NB4 (cell line): ENCODE results near the gene ORC4.

Experiments
- CTCF ChIP-seq: IDR thresholded peaks from one replicate; pipeline ENCODE4 v1.5.1; 2012; ENCODE audit warnings: low read depth, low read length
- MYC ChIP-seq: IDR thresholded peaks from 2 replicates; pipeline ENCODE4 v1.6.1; 2011; ENCODE audit warnings: low read depth, low read length
- POLR2A ChIP-seq: IDR thresholded peaks from 2 replicates; pipeline ENCODE4 v1.6.1; 2011; ENCODE audit warnings: mild to moderate bottlenecking; ENCODE audit not compliant: insufficient read length; ENCODE audit errors: extremely low read depth

- no peak for TF ChIP-seq CTCF
- TF ChIP-seq POLR2A, result no peak
- no peak for TF ChIP-seq MYC
These were observed 85.5 kb downstream of the ORC4 start for GRCh38 chr2:147934881-147935620.
